Activated CD4-positive, alpha-beta T cell treated with anti-CD3 and anti-CD28 coated beads, Interleukin-2, amount 10 ng/mL, durations not matched to agents 7 days and 5 days (primary cell): Measurements from ENCODE around the gene AP3D1. TPM values are rescaled to one million over a fixed set of nuclear protein-coding genes. Genes with fewer than 3 reads are reported as not detected.

ENCODE experiments used
- CTCF ChIA-PET: fragments of 350-600 bp; sonication (Branson Sonifier 250); formaldehyde crosslinking; loops from one replicate; lab custom pipeline; 2021; ENCODE audit warnings: antibody characterized with exemption; lab: Charles Lee
- POLR2A ChIA-PET: fragments of 350-600 bp; sonication (Branson Sonifier 250); formaldehyde crosslinking; loops from one replicate; lab custom pipeline; 2021; ENCODE audit warnings: antibody characterized with exemption; lab: Charles Lee
- DNase-seq: peaks from one replicate; pipeline ENCODE4 v3.0.0-alpha.2; 2020
- H3K27ac Mint-ChIP-seq: one replicate; pipeline ENCODE4 v1.8.0; 2021; ENCODE audit warnings: mild to moderate bottlenecking, moderate library complexity, mixed read lengths
- H3K27me3 Mint-ChIP-seq: one replicate; pipeline ENCODE4 v1.8.0; 2021; ENCODE audit warnings: mixed read lengths
- H3K36me3 Mint-ChIP-seq: one replicate; pipeline ENCODE4 v1.8.0; 2021; ENCODE audit warnings: low read depth, mixed read lengths
- H3K4me1 Mint-ChIP-seq: one replicate; pipeline ENCODE4 v1.8.0; 2021; ENCODE audit warnings: mixed read lengths
- H3K4me3 Mint-ChIP-seq: one replicate; pipeline ENCODE4 v1.8.0; 2021; ENCODE audit warnings: mild to moderate bottlenecking, moderate library complexity, mixed read lengths
- H3K9me3 Mint-ChIP-seq: one replicate; pipeline ENCODE4 v1.8.0; 2021; ENCODE audit warnings: mixed read lengths
- total RNA-seq, 2 experiments: library from RNA; stranded (reverse); gene quantifications; one replicate each; pipeline ENCODE4 v1.2.3, GENCODE V29; 2021

AP3D1 gene
- total RNA-seq, 2 experiments from 2014 or later, result 95.7 to 95.8 TPM

DNA sequence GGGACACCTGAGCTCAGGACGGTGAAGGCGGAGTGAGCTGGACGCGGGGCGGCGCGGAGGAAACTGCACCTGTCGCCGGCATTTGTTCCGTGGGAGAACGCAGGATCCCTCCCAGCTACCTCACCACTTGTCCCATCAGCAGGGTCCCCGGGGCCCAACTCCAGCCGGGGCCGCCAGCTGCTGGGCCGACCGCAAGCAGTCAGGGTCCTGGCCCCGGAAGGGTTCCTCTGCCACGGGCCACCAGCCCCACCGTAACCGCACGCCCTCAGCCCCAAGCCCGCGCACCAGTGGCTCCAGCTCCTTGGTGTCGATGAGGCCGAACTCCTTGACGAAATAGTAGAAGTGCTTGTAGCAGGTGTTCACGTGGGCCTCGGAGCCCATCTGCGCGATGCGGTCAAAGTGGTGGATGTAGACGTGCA, 74.8 kb downstream of the AP3D1 start:
- H3K27me3 Mint-ChIP-seq, result no peaks in the 10 kb centered on the region
- H3K4me3 Mint-ChIP-seq, result no peak overlapping the region
- no peak overlapping the region for H3K27ac Mint-ChIP-seq
- H3K36me3 Mint-ChIP-seq, result peaks cover 79% of the 10 kb centered on the region
- no peaks in the 10 kb centered on the region for H3K9me3 Mint-ChIP-seq
- ChIA-PET POLR2A (interaction anchor here (0.6 kb wide), 1 partner anchor 19 kb away, joined by 4 read pairs; no protein-coding TSS in a partner anchor), CTCF (interaction anchor here (1.5 kb wide), 1 partner anchor 187 kb away, joined by 3 read pairs; no protein-coding TSS in a partner anchor)
- H3K4me1 Mint-ChIP-seq, result peaks cover 54% of the 10 kb centered on the region
- no peak for DNase-seq

DNA sequence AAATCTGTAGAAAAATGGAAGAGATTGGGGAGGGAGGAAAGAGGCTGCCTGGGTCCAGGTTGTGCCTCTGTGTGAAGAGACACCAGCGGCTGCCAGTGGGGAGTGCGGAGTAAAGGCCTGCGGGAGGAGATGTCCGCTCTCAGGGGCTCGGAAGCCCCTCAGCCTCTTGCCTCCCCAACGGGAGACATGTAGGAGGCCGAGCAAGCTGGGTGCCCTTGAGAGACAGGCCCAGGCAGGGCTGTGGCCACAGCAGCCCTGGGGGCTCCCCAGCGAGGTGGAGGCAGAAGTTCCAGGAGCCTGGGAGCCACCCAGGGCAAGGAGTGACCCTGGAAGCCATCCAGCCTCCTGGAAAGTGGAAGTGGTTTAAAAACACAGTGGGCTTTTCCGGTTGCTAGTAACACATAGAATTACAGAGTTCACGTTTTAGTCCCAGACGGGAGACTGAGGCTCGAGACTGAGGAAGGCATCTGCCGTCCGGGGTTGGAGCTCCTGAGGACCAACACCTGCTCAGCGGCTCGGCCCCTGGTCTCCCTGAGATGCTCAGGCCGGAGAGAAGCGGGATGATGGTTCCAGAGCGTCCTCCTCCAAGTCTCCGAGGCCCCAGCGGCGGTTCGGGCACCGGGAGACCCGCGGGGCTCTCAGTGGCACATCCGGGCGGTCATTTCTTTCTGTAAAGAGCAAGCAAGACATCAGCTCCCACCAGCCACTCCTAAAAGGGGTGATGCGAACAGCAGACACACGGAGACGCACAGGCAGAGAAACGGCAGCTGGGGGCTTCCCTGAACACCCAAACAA, 78.4 kb downstream of the AP3D1 start:
- H3K9me3 Mint-ChIP-seq, result no peaks in the 10 kb centered on the region
- no peak overlapping the region for H3K27ac Mint-ChIP-seq
- ChIA-PET CTCF (interaction anchor here (1.1 kb wide), 1 partner anchor 15 kb away, joined by 3 read pairs; no protein-coding TSS in a partner anchor), POLR2A (no interaction called here)
- DNase-seq, result no peak
- H3K36me3 Mint-ChIP-seq, result peaks cover 70% of the 10 kb centered on the region
- no peaks in the 10 kb centered on the region for H3K27me3 Mint-ChIP-seq
- H3K4me1 Mint-ChIP-seq, result peaks cover 44% of the 10 kb centered on the region
- H3K4me3 Mint-ChIP-seq, result no peak overlapping the region

DNA sequence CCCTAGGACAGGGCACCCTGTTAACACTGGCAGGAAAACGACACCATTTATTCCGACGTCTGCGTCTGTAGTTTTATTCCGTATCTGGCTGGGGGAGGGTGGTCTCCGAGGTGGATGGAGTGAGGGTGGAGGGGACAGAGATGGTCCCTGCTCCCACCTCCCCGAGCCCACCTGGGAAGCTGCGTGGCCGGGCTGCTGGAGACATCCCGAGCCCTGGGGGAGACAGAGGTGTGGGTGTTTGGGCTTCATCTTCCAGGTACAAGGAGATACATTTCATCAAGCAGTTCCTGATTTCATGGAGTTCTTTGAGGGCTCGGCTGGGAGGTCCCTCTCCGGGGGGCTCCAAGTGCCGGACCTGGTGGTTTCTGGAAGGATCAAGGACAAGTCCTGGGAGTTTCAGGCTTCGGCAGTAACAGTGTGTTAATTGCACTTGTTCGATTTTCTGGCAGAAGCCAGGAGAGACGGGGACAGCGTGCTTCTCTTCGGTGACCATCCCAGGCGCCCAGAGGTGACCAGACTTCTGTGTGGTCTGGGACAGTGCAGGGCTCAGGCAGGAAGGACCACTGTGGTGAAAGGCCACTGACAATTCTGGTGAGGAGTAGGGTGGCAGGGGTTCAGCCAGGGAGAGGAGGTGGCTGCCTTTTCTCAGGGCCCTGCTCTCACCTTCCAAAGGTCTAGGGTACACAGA, 80.2 kb downstream of the AP3D1 start:
- DNase-seq, result no peak
- Mint-ChIP-seq H3K27ac (peak overlapping the region; percentile 26), H3K27me3 (no peaks in the 10 kb centered on the region), H3K9me3 (no peaks in the 10 kb centered on the region), H3K4me3 (no peak overlapping the region), H3K36me3 (peaks cover 54% of the 10 kb centered on the region), H3K4me1 (peaks cover 40% of the 10 kb centered on the region)
- ChIA-PET POLR2A (no interaction called here), CTCF (interaction anchor here (0.5 to 2.4 kb wide), 6 partner anchors 14 to 407 kb away, joined by 3 to 9 read pairs (median 3); no protein-coding TSS in a partner anchor)

DNA sequence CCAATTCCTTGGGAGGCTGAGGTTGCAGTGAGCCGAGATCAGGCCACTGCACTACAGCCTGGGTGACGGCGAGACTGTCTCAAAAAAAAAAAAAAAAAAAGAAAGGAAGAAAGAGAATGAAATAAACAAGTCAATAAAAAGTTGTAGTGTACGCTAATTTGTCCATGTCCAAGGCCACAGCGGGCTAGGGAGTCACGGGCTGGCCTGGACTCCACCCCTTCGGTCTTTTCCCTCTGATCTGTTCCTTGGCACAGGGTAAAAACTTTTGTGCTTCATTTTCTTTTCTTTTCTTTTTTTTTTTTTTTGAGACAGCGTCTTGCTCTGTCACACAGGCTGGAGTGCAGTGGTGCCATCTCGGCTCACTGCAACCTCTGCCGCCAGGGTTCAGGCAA, 80.9 kb downstream of the AP3D1 start:
- Mint-ChIP-seq H3K27me3 (no peaks in the 10 kb centered on the region), H3K4me1 (peaks cover 36% of the 10 kb centered on the region), H3K9me3 (no peaks in the 10 kb centered on the region), H3K27ac (no peak overlapping the region), H3K36me3 (peaks cover 50% of the 10 kb centered on the region), H3K4me3 (no peak overlapping the region)
- ChIA-PET CTCF (interaction anchor here (0.6 to 2.4 kb wide), 11 partner anchors 8 to 326 kb away, joined by 3 to 9 read pairs (median 3); no protein-coding TSS in a partner anchor), POLR2A (interaction anchor here (0.6 kb wide), 2 partner anchors 15 to 19 kb away, joined by 5 to 9 read pairs; no protein-coding TSS in a partner anchor)
- no peak for DNase-seq

DNA sequence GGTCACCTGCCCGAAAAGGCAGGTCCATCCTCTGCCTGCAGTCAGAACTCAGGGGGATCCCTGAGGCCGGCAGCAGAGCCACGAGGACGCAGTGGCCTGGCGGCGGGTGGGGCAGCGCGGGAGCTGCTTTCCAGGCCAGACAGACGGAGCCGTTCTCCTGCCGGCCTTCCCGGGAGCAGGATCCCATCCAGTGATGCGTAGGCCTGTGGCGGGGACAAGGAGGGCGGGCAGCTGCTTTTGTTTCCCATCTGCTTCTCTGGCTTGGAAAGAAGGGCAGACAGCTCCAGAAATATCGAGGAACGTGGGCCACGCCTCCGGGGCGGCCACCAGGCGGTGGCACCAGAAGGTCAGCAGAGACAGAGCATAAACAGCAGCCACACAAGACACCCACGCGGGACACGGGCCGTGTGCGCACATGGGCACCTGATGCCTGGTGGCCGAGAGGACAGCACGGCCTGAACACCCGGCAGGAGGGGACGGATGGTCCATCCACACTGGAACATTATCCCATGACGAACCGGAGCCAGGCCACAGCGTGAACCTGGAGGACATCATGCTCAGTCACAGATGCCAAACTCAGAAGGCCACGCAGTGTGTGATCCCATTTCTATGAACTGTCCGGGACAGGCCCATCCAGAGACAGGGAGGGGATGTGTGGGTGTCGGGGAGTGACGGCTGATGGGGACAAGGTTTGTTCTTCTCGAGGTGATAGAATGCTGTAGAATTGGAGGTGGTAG, 86.4 kb downstream of the AP3D1 start:
- no peaks in the 10 kb centered on the region for H3K9me3 Mint-ChIP-seq
- H3K4me1 Mint-ChIP-seq, result peaks cover 24% of the 10 kb centered on the region
- H3K27ac Mint-ChIP-seq, result no peak overlapping the region
- H3K27me3 Mint-ChIP-seq, result no peaks in the 10 kb centered on the region
- H3K4me3 Mint-ChIP-seq, result no peak overlapping the region
- no peak for DNase-seq
- POLR2A ChIA-PET, result no interaction called here
- H3K36me3 Mint-ChIP-seq, result peaks cover 16% of the 10 kb centered on the region
- CTCF ChIA-PET, result interaction anchor here (0.6 kb wide), 1 partner anchor 18 kb away, joined by 3 read pairs; no protein-coding TSS in a partner anchor

DNA sequence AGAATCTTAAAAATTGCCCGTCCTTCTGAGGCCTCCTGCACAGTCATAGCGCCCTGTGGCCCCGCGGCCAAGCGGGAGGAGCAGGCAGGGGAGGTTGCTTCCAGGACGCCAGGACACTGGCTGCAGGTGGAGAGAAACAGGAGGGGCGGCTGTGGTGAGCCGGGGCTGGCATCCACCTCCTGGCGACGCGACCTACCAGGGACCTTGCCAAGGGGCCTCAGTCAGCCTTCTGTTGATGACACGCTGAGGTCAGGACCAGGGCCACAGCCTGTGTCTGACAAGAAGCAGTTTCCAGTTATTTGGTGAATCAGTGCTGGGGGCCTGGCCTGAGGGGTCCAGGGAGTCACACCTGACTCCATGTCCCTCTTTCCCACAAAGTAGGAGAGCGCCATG, 87.0 kb downstream of the AP3D1 start:
- peaks cover 20% of the 10 kb centered on the region for H3K4me1 Mint-ChIP-seq
- no peak overlapping the region for H3K27ac Mint-ChIP-seq
- no peaks in the 10 kb centered on the region for H3K27me3 Mint-ChIP-seq
- CTCF ChIA-PET, result interaction anchor here (0.6 to 1.3 kb wide), 2 partner anchors 12 to 19 kb away, joined by 3 to 6 read pairs; no protein-coding TSS in a partner anchor
- H3K36me3 Mint-ChIP-seq, result peaks cover 10% of the 10 kb centered on the region
- H3K4me3 Mint-ChIP-seq, result no peak overlapping the region
- POLR2A ChIA-PET, result no interaction called here
- no peak for DNase-seq
- no peaks in the 10 kb centered on the region for H3K9me3 Mint-ChIP-seq

DNA sequence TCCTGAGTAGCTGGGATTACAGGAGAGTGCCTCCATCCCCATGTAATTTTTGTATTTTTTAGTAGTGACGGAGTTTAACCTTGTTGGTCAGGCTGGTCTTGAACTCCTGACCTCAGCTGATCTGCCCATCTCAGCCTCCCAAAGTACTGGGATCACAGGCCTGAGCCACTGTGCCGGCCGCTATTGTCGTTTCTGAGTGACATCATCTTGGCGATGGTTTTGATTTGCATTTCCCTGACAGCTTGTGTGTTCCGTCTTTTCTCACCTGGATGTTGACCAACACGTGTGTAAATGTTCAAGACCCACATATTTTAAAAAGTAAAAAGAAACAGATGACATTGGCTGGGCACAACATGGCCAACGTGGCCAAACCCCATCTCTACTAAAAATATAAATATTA, 87.5 kb downstream of the AP3D1 start:
- Mint-ChIP-seq H3K36me3 (peaks cover 6% of the 10 kb centered on the region), H3K4me3 (peak overlapping the region; percentile 34), H3K27ac (peak overlapping the region; percentile 62), H3K4me1 (peaks cover 25% of the 10 kb centered on the region), H3K27me3 (no peaks in the 10 kb centered on the region), H3K9me3 (no peaks in the 10 kb centered on the region)
- POLR2A ChIA-PET, result no interaction called here
- CTCF ChIA-PET, result interaction anchor here (1.0 to 1.3 kb wide), 4 partner anchors 10 to 22 kb away, joined by 3 to 6 read pairs (median 3); no protein-coding TSS in a partner anchor
- no peak for DNase-seq

DNA sequence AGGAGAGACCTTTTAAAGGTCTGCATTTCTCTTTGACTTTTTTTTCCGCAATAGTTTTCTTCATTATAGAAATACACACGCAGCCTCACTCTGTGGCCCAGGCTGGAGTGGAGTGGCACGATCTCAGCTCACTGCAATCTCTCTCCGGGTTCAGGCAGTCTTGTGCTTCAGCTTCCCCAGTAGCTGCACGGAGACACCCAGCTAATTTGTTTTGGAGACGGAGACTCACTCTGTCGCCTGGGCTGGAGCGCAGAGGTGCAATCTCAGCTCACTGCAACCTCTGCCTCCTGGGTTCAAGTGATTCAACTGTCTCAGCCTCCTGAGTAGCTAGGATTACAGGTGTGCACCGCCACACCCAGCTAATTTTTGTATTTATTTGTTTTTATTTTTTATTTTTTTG, 88.6 kb downstream of the AP3D1 start:
- ChIA-PET CTCF (interaction anchor here (1.1 kb wide), 2 partner anchors 15 to 23 kb away, joined by 3 read pairs; no protein-coding TSS in a partner anchor), POLR2A (no interaction called here)
- Mint-ChIP-seq H3K4me1 (peaks cover 33% of the 10 kb centered on the region), H3K4me3 (peak overlapping the region; percentile 92), H3K27me3 (no peaks in the 10 kb centered on the region), H3K27ac (peak overlapping the region; percentile 93), H3K9me3 (no peaks in the 10 kb centered on the region), H3K36me3 (peaks cover 2% of the 10 kb centered on the region)
- no peak for DNase-seq

DNA sequence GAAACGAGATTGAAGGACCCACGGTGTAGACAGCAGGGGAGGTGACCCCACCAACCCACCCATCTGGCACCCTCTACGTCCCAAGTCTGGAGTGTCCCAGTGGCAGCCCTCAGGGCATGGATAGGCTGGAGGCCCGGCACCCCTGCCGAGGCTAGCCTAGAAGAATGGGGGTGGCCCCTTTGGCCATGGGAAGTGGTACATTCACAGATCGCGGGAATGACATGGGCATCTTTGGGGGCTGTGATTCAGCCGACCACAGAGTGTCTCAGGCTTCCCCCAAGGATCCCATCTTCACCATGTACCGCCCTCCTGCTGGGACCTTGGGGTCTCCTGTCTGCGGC, 89.0 kb downstream of the AP3D1 start:
- DNase-seq, result no peak
- peaks cover 36% of the 10 kb centered on the region for H3K4me1 Mint-ChIP-seq
- H3K27ac Mint-ChIP-seq, result peak overlapping the region; percentile 93
- no peaks in the 10 kb centered on the region for H3K9me3 Mint-ChIP-seq
- ChIA-PET POLR2A (no interaction called here), CTCF (interaction anchor here (1.1 to 2.8 kb wide), 2 partner anchors 10 to 42 kb away, joined by 6 to 12 read pairs; no protein-coding TSS in a partner anchor)
- H3K4me3 Mint-ChIP-seq, result peak overlapping the region; percentile 92
- peaks cover 2% of the 10 kb centered on the region for H3K36me3 Mint-ChIP-seq
- H3K27me3 Mint-ChIP-seq, result no peaks in the 10 kb centered on the region

DNA sequence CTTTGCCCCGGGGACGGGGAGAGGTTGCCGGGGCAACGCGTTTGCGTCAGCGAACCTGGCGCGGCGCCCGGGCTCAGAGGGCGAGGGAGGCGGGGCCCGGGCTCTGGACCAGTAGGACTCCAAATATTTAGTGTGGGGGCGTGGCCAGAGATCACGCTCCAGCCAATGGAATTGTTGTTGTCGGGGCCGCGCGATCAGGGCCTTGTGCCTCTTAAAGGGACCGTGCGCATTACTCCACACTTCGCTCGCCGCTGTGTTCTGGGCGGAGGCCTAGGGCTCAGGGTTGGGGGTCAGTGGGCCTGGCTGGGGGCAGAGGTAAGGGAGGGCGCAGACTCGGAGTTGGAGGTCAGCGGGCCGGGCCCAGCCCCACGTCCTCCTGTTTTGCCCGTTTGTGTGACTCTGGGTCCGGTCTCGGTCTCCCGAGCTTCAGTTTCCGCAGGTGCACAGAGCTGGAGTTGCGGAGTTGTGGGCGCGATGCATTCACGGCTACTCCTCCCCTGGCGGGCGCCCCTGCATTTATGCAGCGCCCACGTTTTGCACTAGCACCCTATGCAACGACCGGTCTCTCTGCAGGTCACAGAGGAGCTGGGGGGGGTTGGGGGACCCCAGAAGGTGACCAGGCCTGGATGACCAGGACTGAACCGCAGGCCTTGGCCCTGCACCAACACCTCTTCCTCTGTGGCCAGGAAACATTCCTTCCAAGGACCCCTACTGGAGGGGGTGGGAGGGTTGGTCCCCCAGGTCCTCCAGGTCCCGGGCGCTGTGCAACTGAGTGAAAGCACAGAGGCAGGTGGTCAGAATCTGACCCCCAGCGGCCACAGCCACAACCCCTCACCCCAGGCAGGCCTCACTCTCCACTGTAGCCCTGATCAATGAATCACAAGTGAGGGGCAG, 89.6 kb downstream of the AP3D1 start:
- ChIA-PET POLR2A (no interaction called here), CTCF (interaction anchor here (0.6 to 2.8 kb wide), 4 partner anchors 10 to 844 kb away, joined by 3 to 12 read pairs (median 6); no protein-coding TSS in a partner anchor)
- Mint-ChIP-seq H3K36me3 (peaks cover 2% of the 10 kb centered on the region), H3K4me3 (peak overlapping the region; percentile 92), H3K4me1 (peaks cover 43% of the 10 kb centered on the region), H3K9me3 (no peaks in the 10 kb centered on the region), H3K27ac (peak overlapping the region; percentile 93), H3K27me3 (no peaks in the 10 kb centered on the region)
- peak; percentile 100 for DNase-seq

DNA sequence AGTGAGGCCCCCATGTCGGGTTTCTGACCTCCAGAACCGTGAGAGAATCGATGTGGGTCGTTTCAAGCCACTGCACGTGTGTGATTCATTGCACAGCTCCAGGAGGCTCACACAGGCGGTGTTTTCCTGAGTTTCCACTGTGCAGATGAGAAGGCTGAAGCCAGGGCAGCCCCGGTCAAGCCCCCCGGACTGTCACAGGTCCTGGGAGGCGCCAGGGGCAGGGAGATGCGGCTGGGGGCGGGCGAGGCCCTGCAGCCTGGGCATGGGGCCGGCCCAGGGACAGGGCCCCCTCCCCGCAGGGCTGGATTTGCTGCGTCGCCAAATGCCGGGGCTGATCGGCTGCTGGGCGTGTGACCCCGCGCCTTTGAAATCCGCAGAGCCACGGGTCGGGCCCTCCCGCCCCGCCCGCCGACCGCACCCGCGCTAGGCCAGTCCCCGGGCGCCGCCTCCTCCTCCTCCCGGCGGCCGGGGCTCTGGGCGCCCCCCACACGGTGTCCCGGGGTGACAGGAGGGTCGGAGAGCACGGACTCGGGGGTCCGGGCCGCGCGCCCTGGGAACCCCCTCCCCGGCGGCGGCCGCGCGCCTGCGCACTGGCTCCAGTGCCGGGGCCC, 90.4 kb downstream of the AP3D1 start:
- DNase-seq, result no peak
- H3K27ac Mint-ChIP-seq, result peak overlapping the region; percentile 95
- H3K4me1 Mint-ChIP-seq, result peaks cover 48% of the 10 kb centered on the region
- H3K9me3 Mint-ChIP-seq, result no peaks in the 10 kb centered on the region
- ChIA-PET POLR2A (no interaction called here), CTCF (interaction anchor here (0.6 to 2.8 kb wide), 4 partner anchors 9 to 844 kb away, joined by 3 to 12 read pairs (median 6); no protein-coding TSS in a partner anchor)
- peaks cover 2% of the 10 kb centered on the region for H3K36me3 Mint-ChIP-seq
- H3K4me3 Mint-ChIP-seq, result peak overlapping the region; percentile 92
- H3K27me3 Mint-ChIP-seq, result no peaks in the 10 kb centered on the region
